ENCODE data around the gene CD27.

- TF ChIP-seq EZH2 (IDR thresholded peaks at IDR 0.05; ENCODE audit: low read depth, low read length, severe bottlenecking) (no peak), CBX5 (IDR thresholded peaks at IDR 0.05; ENCODE audit: low read depth, low read length) (no peak), POLR2A (IDR thresholded peaks at IDR 0.05; ENCODE audit: control extremely low read depth in 1 of 2, low read depth in 2 of 2, low read length in 2 of 2) (no peak), ZNF274 (IDR thresholded peaks at IDR 0.05; ENCODE audit: borderline replicate concordance, extremely low read depth, low read length) (no peak), CTCF (IDR thresholded peaks at IDR 0.05; ENCODE audit: control extremely low read depth in 1 of 3, insufficient read depth in 1 of 3, low read depth in 1 of 3, low read length in 3 of 3) (no peak), RFX5 (IDR thresholded peaks at IDR 0.05; ENCODE audit: borderline replicate concordance, low read depth, low read length) (no peak), EP300 (IDR thresholded peaks at IDR 0.05; ENCODE audit: borderline replicate concordance in 1 of 2, low read depth in 2 of 2, low read length in 2 of 2) (no peak)
These were observed 43.5 kb downstream of the CD27 start for GRCh38 chr12:6488240-6488639.
